Placental epithelial cell (primary cell): ENCODE data around the gene RPL9. TPM values are rescaled to one million over a fixed set of nuclear protein-coding genes. Genes with fewer than 3 reads are reported as not detected.

Source experiments
- small RNA-seq: library from RNA; depleted of rRNA; stranded (forward); fragments of <200 nt; gene quantifications from one replicate; pipeline ENCODE3, GENCODE V24; 2012
- total RNA-seq: library from RNA; depleted of rRNA; stranded (reverse); fragments of >200 nt; gene quantifications from 2 replicates; pipeline ENCODE4 v1.2.3, GENCODE V29; 2012

RPL9 gene
- total RNA-seq, result 2,337 and 2,610 TPM in 2 replicates

GRCh38 chr4:39458505-39459300 lies at the start of gene RPL9, which contains the start of gene LIAS:
Gene RPL9 (minus strand): TSS chr4:39458922. CDS start chr4:39458439, 483 bp downstream.
Gene LIAS (plus strand): TSS chr4:39459056. CDS start chr4:39459118, 62 bp downstream.

GRCh38 chr4:39406763-39407583 lies 51.7 kb downstream of the RPL9 start, which contains the start of gene KLB:
Gene KLB (plus strand): TSS chr4:39406930. CDS start chr4:39406950, 20 bp downstream.

Small RNA genes within 50 kb of the gene (small RNA-seq; reads per million reads assigned to genes)
- gene MIR5591 (not detected), gene RF00019 (not detected)

Other genes with a start within 250 kb of the RPL9 start
- gene RFC1, start 92.6 kb downstream of the RPL9 start, total RNA-seq, result 44.5 and 54.2 TPM in 2 replicates
- gene KLB, start 52.0 kb downstream of the RPL9 start, total RNA-seq, result 0.39 and 0.54 TPM in 2 replicates
- gene LIAS, start 134 bp upstream of the RPL9 start, total RNA-seq, result 8.1 and 18.1 TPM in 2 replicates
- gene UGDH, start 68.5 kb upstream of the RPL9 start, total RNA-seq, result 79.7 and 109 TPM in 2 replicates
- 22.8 and 53.8 TPM in 2 replicates for gene SMIM14, start 179.9 kb upstream of the RPL9 start, total RNA-seq
- 13.7 and 16.6 TPM in 2 replicates for gene UBE2K, start 239.2 kb upstream of the RPL9 start, total RNA-seq